ENCODE results near the gene SSRP1.

The SSRP1 gene, protein sequence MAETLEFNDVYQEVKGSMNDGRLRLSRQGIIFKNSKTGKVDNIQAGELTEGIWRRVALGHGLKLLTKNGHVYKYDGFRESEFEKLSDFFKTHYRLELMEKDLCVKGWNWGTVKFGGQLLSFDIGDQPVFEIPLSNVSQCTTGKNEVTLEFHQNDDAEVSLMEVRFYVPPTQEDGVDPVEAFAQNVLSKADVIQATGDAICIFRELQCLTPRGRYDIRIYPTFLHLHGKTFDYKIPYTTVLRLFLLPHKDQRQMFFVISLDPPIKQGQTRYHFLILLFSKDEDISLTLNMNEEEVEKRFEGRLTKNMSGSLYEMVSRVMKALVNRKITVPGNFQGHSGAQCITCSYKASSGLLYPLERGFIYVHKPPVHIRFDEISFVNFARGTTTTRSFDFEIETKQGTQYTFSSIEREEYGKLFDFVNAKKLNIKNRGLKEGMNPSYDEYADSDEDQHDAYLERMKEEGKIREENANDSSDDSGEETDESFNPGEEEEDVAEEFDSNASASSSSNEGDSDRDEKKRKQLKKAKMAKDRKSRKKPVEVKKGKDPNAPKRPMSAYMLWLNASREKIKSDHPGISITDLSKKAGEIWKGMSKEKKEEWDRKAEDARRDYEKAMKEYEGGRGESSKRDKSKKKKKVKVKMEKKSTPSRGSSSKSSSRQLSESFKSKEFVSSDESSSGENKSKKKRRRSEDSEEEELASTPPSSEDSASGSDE

DNA sequence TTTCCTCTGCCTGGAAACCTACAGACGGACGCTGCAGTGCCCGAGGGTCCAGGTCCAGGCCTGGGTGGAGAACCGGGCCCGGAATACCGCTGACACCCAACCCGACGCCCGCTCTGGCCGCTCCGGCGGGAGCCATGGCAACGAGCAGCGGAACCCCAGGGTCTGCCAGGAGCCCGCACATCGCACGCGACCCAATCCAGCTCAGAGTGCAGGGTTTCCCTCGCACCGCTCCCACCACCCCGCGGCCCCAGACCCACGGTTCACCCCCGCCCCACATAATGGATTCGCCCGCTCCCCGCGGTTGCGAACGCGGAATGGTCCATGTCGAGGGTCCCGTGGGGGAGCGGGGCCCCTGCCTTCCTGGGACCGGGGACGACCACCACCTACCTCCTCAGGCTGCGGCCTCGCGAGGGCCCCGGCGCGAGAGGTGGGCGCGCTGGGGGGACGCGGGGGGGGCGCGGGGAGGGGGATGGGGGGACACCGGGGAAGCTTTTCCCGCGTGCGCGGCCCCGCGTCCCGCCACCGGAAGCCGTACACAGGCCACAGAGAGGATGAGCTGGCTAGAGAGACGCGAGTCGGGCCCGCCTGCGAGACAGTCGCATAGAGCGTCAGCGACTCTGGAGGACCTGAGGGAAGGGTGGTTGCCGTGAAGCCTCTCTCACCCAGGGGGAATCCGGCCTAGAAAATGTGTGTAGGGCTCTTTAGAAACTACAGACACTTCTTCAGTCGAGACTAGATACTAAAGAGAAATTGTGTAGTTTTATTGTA is at the start of gene SSRP1:
Gene SSRP1 (minus strand): TSS at position 550 of the 768 bp plus-strand sequence. CDS start 771 bp downstream, outside the sequence.
- peak within 1 kb of the TSS; percentile 83 for H3K4me2 ChIP-seq (ENCODE audit: insufficient read depth, low read length)
- H3K27ac ChIP-seq (ENCODE audit: low read length), result peak within 1 kb of the TSS; percentile 87
- no peaks in the 10 kb centered on the region for H3K27me3 ChIP-seq (ENCODE audit: insufficient read depth, low read length, poor library complexity)
- H4K20me1 ChIP-seq (ENCODE audit: insufficient read depth, low read length), result peaks cover 13% of the 10 kb centered on the region; the same call in 1 of the 2 replicates
- peak within 1 kb of the TSS; percentile 66 for H3K9ac ChIP-seq (ENCODE audit: low read depth, low read length)
- DNase-seq (peak; percentile 93), ATAC-seq (ENCODE audit: insufficient read depth, low read depth) (peak; percentile 99)
- H3K4me3 ChIP-seq (ENCODE audit: low read depth in 1 of 2, low read length in 2 of 2), result peak within 1 kb of the TSS; percentile 46 to 69
- TF ChIP-seq EZH2 (IDR thresholded peaks at IDR 0.05; ENCODE audit: borderline replicate concordance, low read depth, low read length, severe bottlenecking), result no peak
- TF ChIP-seq, protein P1, sequence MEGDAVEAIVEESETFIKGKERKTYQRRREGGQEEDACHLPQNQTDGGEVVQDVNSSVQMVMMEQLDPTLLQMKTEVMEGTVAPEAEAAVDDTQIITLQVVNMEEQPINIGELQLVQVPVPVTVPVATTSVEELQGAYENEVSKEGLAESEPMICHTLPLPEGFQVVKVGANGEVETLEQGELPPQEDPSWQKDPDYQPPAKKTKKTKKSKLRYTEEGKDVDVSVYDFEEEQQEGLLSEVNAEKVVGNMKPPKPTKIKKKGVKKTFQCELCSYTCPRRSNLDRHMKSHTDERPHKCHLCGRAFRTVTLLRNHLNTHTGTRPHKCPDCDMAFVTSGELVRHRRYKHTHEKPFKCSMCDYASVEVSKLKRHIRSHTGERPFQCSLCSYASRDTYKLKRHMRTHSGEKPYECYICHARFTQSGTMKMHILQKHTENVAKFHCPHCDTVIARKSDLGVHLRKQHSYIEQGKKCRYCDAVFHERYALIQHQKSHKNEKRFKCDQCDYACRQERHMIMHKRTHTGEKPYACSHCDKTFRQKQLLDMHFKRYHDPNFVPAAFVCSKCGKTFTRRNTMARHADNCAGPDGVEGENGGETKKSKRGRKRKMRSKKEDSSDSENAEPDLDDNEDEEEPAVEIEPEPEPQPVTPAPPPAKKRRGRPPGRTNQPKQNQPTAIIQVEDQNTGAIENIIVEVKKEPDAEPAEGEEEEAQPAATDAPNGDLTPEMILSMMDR (IDR thresholded peaks at IDR 0.05; ENCODE audit: borderline replicate concordance, extremely low read depth, low read length, poor library complexity, severe bottlenecking), result peak; percentile 55
- no peaks in the 10 kb centered on the region for H3K9me3 ChIP-seq (ENCODE audit: insufficient read depth, low read length, severe bottlenecking)
- H3K36me3 ChIP-seq (ENCODE audit: insufficient read depth, low read length), result peaks cover 41% of the 10 kb centered on the region
- H2AFZ ChIP-seq (ENCODE audit: low read depth, low read length), result peak within 1 kb of the TSS; percentile 81
- peaks cover 43% of the 10 kb centered on the region for H3K4me1 ChIP-seq (ENCODE audit: insufficient read depth, low read length)
- peaks cover 53% of the 10 kb centered on the region for H3K79me2 ChIP-seq (ENCODE audit: insufficient read depth, low read length)

DNA sequence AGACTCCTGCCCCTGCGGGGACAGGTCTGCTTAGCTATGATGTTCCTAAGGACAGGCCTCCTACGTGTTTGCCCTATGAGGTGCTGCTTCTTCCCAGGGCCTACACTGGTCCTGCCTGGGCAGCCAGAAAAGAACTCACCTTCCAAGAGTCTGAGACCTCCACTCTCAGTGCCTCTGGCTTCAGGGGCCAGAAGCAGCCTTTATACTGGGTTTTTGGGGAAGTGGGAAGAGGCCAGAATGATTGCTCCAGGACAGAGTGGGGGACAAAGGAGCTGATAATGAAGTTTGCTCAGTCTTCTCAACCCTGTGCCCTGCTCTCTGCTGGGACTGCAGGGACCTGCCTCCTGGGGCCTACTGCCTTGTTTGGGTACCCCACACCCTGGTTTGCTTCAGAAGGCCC is 45.3 kb upstream of the SSRP1 start, which contains the start of gene PRG3:
Gene PRG3 (minus strand): TSS at position 176 of the 400 bp plus-strand sequence. CDS start 442 bp downstream, outside the sequence.
- no peak for TF ChIP-seq EZH2 (IDR thresholded peaks at IDR 0.05; ENCODE audit: borderline replicate concordance, low read depth, low read length, severe bottlenecking)
- TF ChIP-seq, protein P1 (IDR thresholded peaks at IDR 0.05; ENCODE audit: borderline replicate concordance, extremely low read depth, low read length, poor library complexity, severe bottlenecking), result no peak

DNA sequence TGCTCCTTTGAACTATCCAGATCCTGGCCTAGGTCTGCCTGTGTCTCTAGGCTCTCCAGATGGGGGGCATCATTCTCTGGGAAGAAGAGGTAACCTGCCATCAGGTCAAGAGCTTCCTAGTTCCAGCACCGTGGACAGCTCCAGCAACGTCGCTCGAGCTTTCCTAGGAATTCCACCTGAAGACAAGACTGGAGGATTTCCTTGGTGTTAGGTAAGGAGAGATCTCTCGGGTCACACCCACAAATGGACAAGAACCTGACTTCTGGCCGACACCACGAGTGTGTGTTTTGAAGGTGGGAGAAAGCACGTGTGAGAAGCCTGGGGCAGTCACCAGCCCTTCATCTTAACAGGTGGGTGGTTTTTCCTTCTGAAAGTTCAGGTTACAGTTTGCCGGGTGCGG is 44.0 kb upstream of the SSRP1 start:
- H2AFZ ChIP-seq (ENCODE audit: low read depth, low read length), result no peak overlapping the region
- no peak overlapping the region for H3K27ac ChIP-seq (ENCODE audit: low read length)
- peaks cover 2% of the 10 kb centered on the region for H3K27me3 ChIP-seq (ENCODE audit: insufficient read depth, low read length, poor library complexity)
- no peaks in the 10 kb centered on the region for H3K9me3 ChIP-seq (ENCODE audit: insufficient read depth, low read length, severe bottlenecking)
- H3K9ac ChIP-seq (ENCODE audit: low read depth, low read length), result no peak overlapping the region
- H3K79me2 ChIP-seq (ENCODE audit: insufficient read depth, low read length), result no peaks in the 10 kb centered on the region
- H3K4me3 ChIP-seq (ENCODE audit: low read depth in 1 of 2, low read length in 2 of 2), result no peak overlapping the region
- no peaks in the 10 kb centered on the region; the same call in 1 of the 2 replicates for H4K20me1 ChIP-seq (ENCODE audit: insufficient read depth, low read length)
- DNase-seq (peak; percentile 18), ATAC-seq (ENCODE audit: insufficient read depth, low read depth) (no peak; the same call in 2 of the 3 replicates)
- H3K36me3 ChIP-seq (ENCODE audit: insufficient read depth, low read length), result no peaks in the 10 kb centered on the region
- H3K4me2 ChIP-seq (ENCODE audit: insufficient read depth, low read length), result no peak overlapping the region
- H3K4me1 ChIP-seq (ENCODE audit: insufficient read depth, low read length), result no peaks in the 10 kb centered on the region
- TF ChIP-seq, protein P1 (IDR thresholded peaks at IDR 0.05; ENCODE audit: borderline replicate concordance, extremely low read depth, low read length, poor library complexity, severe bottlenecking), result no peak
- no peak for TF ChIP-seq EZH2 (IDR thresholded peaks at IDR 0.05; ENCODE audit: borderline replicate concordance, low read depth, low read length, severe bottlenecking)

More for the DNA sequence above, 45.3 kb upstream of the SSRP1 start, which contains the start of gene PRG3:
- no peak within 1 kb of the TSS for H3K9ac ChIP-seq (ENCODE audit: low read depth, low read length)
- no peaks in the 10 kb centered on the region for H3K79me2 ChIP-seq (ENCODE audit: insufficient read depth, low read length)
- ATAC-seq (ENCODE audit: insufficient read depth, low read depth), result no peak
- H3K36me3 ChIP-seq (ENCODE audit: insufficient read depth, low read length), result no peaks in the 10 kb centered on the region
- no peak within 1 kb of the TSS for H3K4me3 ChIP-seq (ENCODE audit: low read depth in 1 of 2, low read length in 2 of 2)
- H3K4me2 ChIP-seq (ENCODE audit: insufficient read depth, low read length), result no peak within 1 kb of the TSS
- no peak within 1 kb of the TSS for H2AFZ ChIP-seq (ENCODE audit: low read depth, low read length)
- no peaks in the 10 kb centered on the region; the same call in 1 of the 2 replicates for H4K20me1 ChIP-seq (ENCODE audit: insufficient read depth, low read length)
- no peaks in the 10 kb centered on the region for H3K9me3 ChIP-seq (ENCODE audit: insufficient read depth, low read length, severe bottlenecking)
- no peaks in the 10 kb centered on the region for H3K4me1 ChIP-seq (ENCODE audit: insufficient read depth, low read length)
- H3K27ac ChIP-seq (ENCODE audit: low read length), result no peak within 1 kb of the TSS
- peaks cover 3% of the 10 kb centered on the region for H3K27me3 ChIP-seq (ENCODE audit: insufficient read depth, low read length, poor library complexity)
- no peak for DNase-seq
